ENCODE results near the gene KRT8.
"Not testable (repeated sequence)": the region's sequence is repeated elsewhere in the genome, so short reads cannot be mapped to it uniquely, and the experiment has no call there.

KRT8 gene

GRCh38 chr12:52892207-52892852 lies 12.5 kb downstream of the KRT8 start:
- Histone ChIP-seq H3K4me1 (no peaks in the 10 kb centered on the region), H3K27ac (no peak overlapping the region), H3K36me3 (no peaks in the 10 kb centered on the region), H4K20me1 (no peaks in the 10 kb centered on the region), H3K9me3 (no peaks in the 10 kb centered on the region), H3K4me2 (no peak overlapping the region), H3K4me3 (no peak overlapping the region), H3K9ac (no peak overlapping the region), H3K27me3 (no peaks in the 10 kb centered on the region)
- TF ChIP-seq Cebpa-rat (IDR thresholded peaks at IDR 0.05) = no peak

GRCh38 chr12:52891044-52891443 lies 13.8 kb downstream of the KRT8 start:
- no peaks in the 10 kb centered on the region for H3K27me3 ChIP-seq
- no peaks in the 10 kb centered on the region for H3K36me3 ChIP-seq
- no peak for TF ChIP-seq Cebpa-rat (IDR thresholded peaks at IDR 0.05)
- no peak overlapping the region for H3K4me3 ChIP-seq
- H4K20me1 ChIP-seq = no peaks in the 10 kb centered on the region
- H3K27ac ChIP-seq = no peak overlapping the region
- H3K9ac ChIP-seq = no peak overlapping the region
- no peaks in the 10 kb centered on the region for H3K4me1 ChIP-seq
- no peak overlapping the region for H3K4me2 ChIP-seq
- no peaks in the 10 kb centered on the region for H3K9me3 ChIP-seq

GRCh38 chr12:52890417-52890816 lies 14.5 kb downstream of the KRT8 start:
- H3K4me1 ChIP-seq = no peaks in the 10 kb centered on the region
- H3K4me3 ChIP-seq = no peak overlapping the region
- no peak for TF ChIP-seq Cebpa-rat (IDR thresholded peaks at IDR 0.05)
- H4K20me1 ChIP-seq = no peaks in the 10 kb centered on the region
- no peaks in the 10 kb centered on the region for H3K9me3 ChIP-seq
- no peaks in the 10 kb centered on the region for H3K36me3 ChIP-seq
- H3K4me2 ChIP-seq = no peak overlapping the region
- no peaks in the 10 kb centered on the region for H3K27me3 ChIP-seq
- no peak overlapping the region for H3K27ac ChIP-seq
- no peak overlapping the region for H3K9ac ChIP-seq

GRCh38 chr12:52884526-52885293 lies 20.2 kb downstream of the KRT8 start:
- Histone ChIP-seq H3K9ac (no peak overlapping the region), H3K27me3 (no peaks in the 10 kb centered on the region), H3K4me2 (peak overlapping the region; percentile 39; the same call in 1 of the 2 replicates), H3K4me1 (peaks cover 12% of the 10 kb centered on the region; the same call in 1 of the 2 replicates), H3K27ac (no peak overlapping the region), H4K20me1 (no peaks in the 10 kb centered on the region), H3K4me3 (no peak overlapping the region), H3K36me3 (no peaks in the 10 kb centered on the region), H3K9me3 (no peaks in the 10 kb centered on the region)
- TF ChIP-seq Cebpa-rat (IDR thresholded peaks at IDR 0.05) = no peak

- not testable (repeated sequence) for H3K9me3 ChIP-seq, H3K36me3 ChIP-seq, H3K4me3 ChIP-seq, H4K20me1 ChIP-seq, H3K9ac ChIP-seq, H3K27ac ChIP-seq, H3K27me3 ChIP-seq
- peak overlapping the region; percentile 76 for H3K4me2 ChIP-seq
- H3K4me1 ChIP-seq = peaks cover 31% of the 10 kb centered on the region
Measured at GRCh38 chr12:52880499-52880898, 24.4 kb downstream of the KRT8 start.

GRCh38 chr12:52879394-52880351 lies 25.2 kb downstream of the KRT8 start:
- Histone ChIP-seq H3K4me2 (peak overlapping the region; percentile 76), H3K4me1 (peaks cover 38% of the 10 kb centered on the region), H3K27me3 (no peaks in the 10 kb centered on the region), H3K36me3 (no peaks in the 10 kb centered on the region), H3K9ac (peak overlapping the region; percentile 45; the same call in 1 of the 2 replicates), H4K20me1 (no peaks in the 10 kb centered on the region), H3K9me3 (no peaks in the 10 kb centered on the region), H3K4me3 (peak overlapping the region; percentile 48; the same call in 1 of the 2 replicates), H3K27ac (no peak overlapping the region; the same call in 1 of the 2 replicates)
- no peak for TF ChIP-seq Cebpa-rat (IDR thresholded peaks at IDR 0.05)

- Histone ChIP-seq H3K36me3 (no peaks in the 10 kb centered on the region), H3K9me3 (no peaks in the 10 kb centered on the region), H3K4me3 (no peak overlapping the region), H4K20me1 (no peaks in the 10 kb centered on the region), H3K27ac (no peak overlapping the region; the same call in 1 of the 2 replicates), H3K4me1 (peaks cover 43% of the 10 kb centered on the region), H3K4me2 (peak overlapping the region; percentile 76), H3K9ac (peak overlapping the region; percentile 45; the same call in 1 of the 2 replicates), H3K27me3 (no peaks in the 10 kb centered on the region)
- TF ChIP-seq Cebpa-rat (IDR thresholded peaks at IDR 0.05) = no peak
Measured at GRCh38 chr12:52878507-52879393, 26.1 kb downstream of the KRT8 start.

GRCh38 chr12:52877242-52877641 lies 27.6 kb downstream of the KRT8 start:
- Histone ChIP-seq H3K36me3 (no peaks in the 10 kb centered on the region), H3K9me3 (no peaks in the 10 kb centered on the region), H4K20me1 (no peaks in the 10 kb centered on the region), H3K27me3 (no peaks in the 10 kb centered on the region), H3K27ac (no peak overlapping the region), H3K4me2 (no peak overlapping the region), H3K4me3 (no peak overlapping the region), H3K4me1 (peaks cover 47% of the 10 kb centered on the region), H3K9ac (no peak overlapping the region)
- no peak for TF ChIP-seq Cebpa-rat (IDR thresholded peaks at IDR 0.05)

- H3K27me3 ChIP-seq = no peaks in the 10 kb centered on the region
- no peaks in the 10 kb centered on the region for H3K9me3 ChIP-seq
- no peaks in the 10 kb centered on the region for H3K36me3 ChIP-seq
- H3K9ac ChIP-seq = no peak overlapping the region
- H4K20me1 ChIP-seq = no peaks in the 10 kb centered on the region
- peaks cover 50% of the 10 kb centered on the region for H3K4me1 ChIP-seq
- H3K27ac ChIP-seq = no peak overlapping the region
- no peak overlapping the region for H3K4me2 ChIP-seq
- TF ChIP-seq Cebpa-rat (IDR thresholded peaks at IDR 0.05) = no peak
- no peak overlapping the region for H3K4me3 ChIP-seq
Measured at GRCh38 chr12:52876372-52876771, 28.5 kb downstream of the KRT8 start.

Measured in BLaER1 (cell line).